ENCODE data around the gene PEG3.

The PEG3 gene

GRCh38 chr19:56808717-56809392, 31.7 kb downstream of the PEG3 start:
- no peak for DNase-seq (ENCODE audit: low spot score)

DNA sequence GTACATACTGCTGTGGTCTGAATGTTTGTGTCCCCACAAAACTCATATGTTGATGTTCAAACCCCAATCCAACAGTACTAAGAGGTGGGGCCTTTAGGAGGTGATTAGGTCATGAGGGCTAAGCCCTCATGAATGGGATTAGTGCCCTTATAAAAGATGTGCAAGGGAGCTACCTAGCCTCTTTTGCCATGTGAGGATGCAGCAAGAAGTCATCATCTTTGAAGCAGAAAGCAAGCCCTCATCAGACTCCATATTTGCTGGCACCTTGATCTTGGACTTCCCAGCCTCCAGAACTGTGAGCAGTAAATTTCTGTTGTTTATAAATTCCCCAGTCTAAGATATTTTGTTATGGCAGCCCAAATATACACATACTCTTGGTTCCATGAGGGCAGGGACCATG, 33.9 kb downstream of the PEG3 start:
- no peak for DNase-seq (ENCODE audit: low spot score)

Data from HuH-7.5 (cell line).